A549 (cell line): ENCODE data around the gene ITPR3. TPM values are rescaled to one million over a fixed set of nuclear protein-coding genes. Genes with fewer than 3 reads are reported as not detected.

Experiments used
- ATAC-seq, 2 experiments: fragments of 200-7000 bp in 1 of 2; fragments of >200 bp in 1 of 2; cut with Nextera tagmentation in 1 of 2; cut with Tn5 transposase in 1 of 2; 3 replicates each; pipeline versions ENCODE4 v1.8.0 to v1.9.1; 2018 to 2020; ENCODE audit warnings: mild to moderate bottlenecking in 1 of 2, moderate library complexity in 1 of 2
- CTCF ChIA-PET: fragments of 300-600 bp; sonication (Branson Sonifier 250); formaldehyde crosslinking; extraction: SDS; loops from one replicate; lab custom pipeline; 2021; ENCODE audit warnings: antibody characterized with exemption, inconsistent platforms; lab: Yijun Ruan, JAX
- POLR2A ChIA-PET: fragments of 350-600 bp; formaldehyde crosslinking; extraction: SDS; loops from one replicate; lab custom pipeline; 2021; ENCODE audit warnings: antibody characterized with exemption, inconsistent platforms; lab: Yijun Ruan, JAX
- DNase-seq, 2 experiments: peaks; one replicate each; pipeline versions ENCODE4 v3.0.0 to v3.0.0-alpha.2; 2011 to 2016; ENCODE audit warnings: low read depth in 1 of 2, low spot score in 1 of 2
- FAIRE-seq: peaks from 2 replicates; lab custom pipeline; 2011; peaks lifted over from hg19 to GRCh38; lab: Jason Lieb, UNC
- H3K27ac ChIP-seq, 2 experiments: fragments of >200 bp; sonication (Bioruptor Twin); formaldehyde crosslinking; 3 replicates each; pipeline ENCODE4 v1.5.1; 2016 to 2017
- H3K4me1 ChIP-seq: fragments of >200 bp; sonication (Bioruptor Twin); formaldehyde crosslinking; 3 replicates; pipeline ENCODE4 v1.6.1; 2016
- H3K4me2 ChIP-seq: fragments of >200 bp; sonication (Bioruptor Twin); formaldehyde crosslinking; 3 replicates; pipeline ENCODE4 v1.6.1; 2016
- H3K4me3 ChIP-seq: fragments of >200 bp; sonication (Bioruptor Twin); formaldehyde crosslinking; 3 replicates; pipeline ENCODE4 v1.5.1; 2016
- H3K9me3 ChIP-seq: fragments of >200 bp; sonication (Bioruptor Twin); formaldehyde crosslinking; 3 replicates; pipeline ENCODE4 v1.6.1; 2016
- CBX2 ChIP-seq: fragments of 200-600 bp; sonication (generic); IDR thresholded peaks from 2 replicates; pipeline ENCODE4 v1.6.1; 2016; ENCODE audit warnings: low read depth, mild to moderate bottlenecking, borderline replicate concordance
- CBX8 ChIP-seq: fragments of 200-600 bp; sonication (generic); IDR thresholded peaks from 2 replicates; pipeline ENCODE4 v1.6.1; 2016
- CEBPB ChIP-seq, 2 experiments: fragments of >200 bp in 1 of 2; sonication (Bioruptor Twin) in 1 of 2; formaldehyde crosslinking in 1 of 2; IDR thresholded peaks; 2 replicates each; pipeline ENCODE4 v1.6.1; 2012 to 2016
- CHD2 ChIP-seq: fragments of 150-350 bp; IDR thresholded peaks from 2 replicates; pipeline ENCODE4 v1.6.1; 2014; ENCODE audit warnings: low read length; ENCODE audit not compliant: partially characterized antibody
- CHD4 ChIP-seq: fragments of 200-600 bp; sonication (generic); IDR thresholded peaks from 2 replicates; pipeline ENCODE4 v1.6.1; 2016; ENCODE audit warnings: antibody characterized with exemption, mild to moderate bottlenecking, borderline replicate concordance
- EHMT2 ChIP-seq: fragments of 200-600 bp; sonication (generic); IDR thresholded peaks from 2 replicates; pipeline ENCODE4 v1.6.1; 2016; ENCODE audit warnings: antibody characterized with exemption, low read depth, mild to moderate bottlenecking, moderate library complexity
- EP300 ChIP-seq, 2 experiments: fragments of >200 bp; sonication (Bioruptor Twin); formaldehyde crosslinking; IDR thresholded peaks; 2 replicates in 1 of 2; 3 replicates in 1 of 2; pipeline ENCODE4 v1.6.1; 2016 to 2017
- FOXS1 ChIP-seq: fragments of 250-450 bp; sonication (Bioruptor Pico); IDR thresholded peaks from 2 replicates; pipeline ENCODE4 v1.5.0; 2020; ENCODE audit warnings: mild to moderate bottlenecking, moderate library complexity
- HDAC2 ChIP-seq: fragments of 200-600 bp; sonication (generic); IDR thresholded peaks from 2 replicates; pipeline ENCODE4 v1.6.1; 2016
- HOXA7 ChIP-seq: fragments of 250-450 bp; sonication (Bioruptor Pico); IDR thresholded peaks from 2 replicates; pipeline ENCODE4 v1.5.0; 2020; ENCODE audit warnings: mild to moderate bottlenecking, moderate library complexity
- HOXB5 ChIP-seq: fragments of 250-450 bp; sonication (Bioruptor Pico); IDR thresholded peaks from 2 replicates; pipeline ENCODE4 v1.5.0; 2020; ENCODE audit warnings: mild to moderate bottlenecking, moderate library complexity
- KDM5A ChIP-seq: fragments of 200-600 bp; sonication (generic); IDR thresholded peaks from 2 replicates; pipeline ENCODE4 v1.6.1; 2016; ENCODE audit warnings: antibody characterized with exemption, mild to moderate bottlenecking
- NFE2L2 ChIP-seq: fragments of 150-350 bp; conservative IDR thresholded peaks from 2 replicates; pipeline ENCODE4 v1.6.1; 2014; ENCODE audit warnings: low read length
- PHF8 ChIP-seq: fragments of 200-600 bp; sonication (generic); IDR thresholded peaks from 2 replicates; pipeline ENCODE4 v1.6.1; 2016; ENCODE audit warnings: low read depth, mild to moderate bottlenecking, antibody characterized with exemption, moderate library complexity, borderline replicate concordance
- POLR2AphosphoS2 ChIP-seq: conservative IDR thresholded peaks from 2 replicates; pipeline ENCODE4 v1.6.1; 2012; ENCODE audit warnings: low read length, improper control_type of control experiment, inconsistent platforms
- RARB ChIP-seq: fragments of 250-450 bp; sonication (Bioruptor Pico); IDR thresholded peaks from 2 replicates; pipeline ENCODE4 v1.8.0; 2021; ENCODE audit warnings: mild to moderate bottlenecking, moderate library complexity
- RFX5 ChIP-seq: fragments of 450-650 bp; IDR thresholded peaks from 2 replicates; pipeline ENCODE4 v1.7.1; 2014; ENCODE audit warnings: antibody characterized with exemption, mild to moderate bottlenecking, moderate library complexity
- RNF2 ChIP-seq: fragments of 200-600 bp; sonication (generic); IDR thresholded peaks from 2 replicates; pipeline ENCODE4 v1.6.1; 2016; ENCODE audit warnings: low read depth, mild to moderate bottlenecking, antibody characterized with exemption, moderate library complexity, borderline replicate concordance
- SREBF2 ChIP-seq: fragments of 450-650 bp; IDR thresholded peaks from 2 replicates; pipeline ENCODE4 v1.6.1; 2014; ENCODE audit warnings: mild to moderate bottlenecking, moderate library complexity
- ZNF302 ChIP-seq: fragments of 250-450 bp; sonication (Bioruptor Pico); IDR thresholded peaks from 2 replicates; pipeline ENCODE4 v1.9.0; 2021; ENCODE audit warnings: inconsistent platforms, mild to moderate bottlenecking, moderate library complexity
- ZSCAN20 ChIP-seq: fragments of 250-450 bp; sonication (Bioruptor Pico); IDR thresholded peaks from 2 replicates; pipeline ENCODE4 v1.8.0; 2022; ENCODE audit warnings: mild to moderate bottlenecking, moderate library complexity
- WGBS: methylation state at CpG from one replicate; pipeline ENCODE4 v1.1.6; 2017; ENCODE audit errors: missing lambda C conversion rate; 5-methylcytosine and 5-hydroxymethylcytosine counted together
- polyA plus RNA-seq, 4 experiments: library from polyadenylated mRNA; depleted of rRNA in 3 of 4; stranded (reverse); fragments of >200 nt; fragmentation: RNase III in 1 of 4; extraction: RNeasy Plus Mini Kit Qiagen cat#74134 plus additional on column Dnase treatment in 1 of 4; gene quantifications; 2 replicates in 3 of 4; 3 replicates in 1 of 4; pipeline ENCODE4 v1.2.3, GENCODE V29; 2011 to 2017
- TF ChIP-seq, protein P1 (sequence below): fragments of >200 bp; sonication (Bioruptor Twin); formaldehyde crosslinking; IDR thresholded peaks from 3 replicates; pipeline ENCODE4 v1.6.1; 2016
- TF ChIP-seq, protein P2 (sequence below): IDR thresholded peaks from 2 replicates; pipeline ENCODE4 v1.6.1; 2012; ENCODE audit warnings: low read depth, borderline replicate concordance
- TF ChIP-seq, protein P3 (sequence below): fragments of 450-650 bp; IDR thresholded peaks from 2 replicates; pipeline ENCODE4 v1.6.1; 2014; ENCODE audit warnings: antibody characterized with exemption
- TF ChIP-seq, protein P4 (sequence below): fragments of >200 bp; sonication (Bioruptor Twin); formaldehyde crosslinking; IDR thresholded peaks from 3 replicates; pipeline ENCODE4 v1.5.1; 2016
- TF ChIP-seq, protein P5 (sequence below): fragments of 250-450 bp; sonication (Bioruptor Pico); IDR thresholded peaks from 2 replicates; pipeline ENCODE4 v1.5.0; 2021; ENCODE audit warnings: mild to moderate bottlenecking, moderate library complexity, borderline replicate concordance
- TF ChIP-seq, protein P6 (sequence below): fragments of 150-350 bp; IDR thresholded peaks from 2 replicates; pipeline ENCODE4 v1.6.1; 2014; ENCODE audit warnings: low read depth, mild to moderate bottlenecking, low read length

The ITPR3 gene
- polyA plus RNA-seq, 2 of the 4 experiments (the other 2 are of a cell fraction): 17.6 to 20.8 TPM

DNA sequence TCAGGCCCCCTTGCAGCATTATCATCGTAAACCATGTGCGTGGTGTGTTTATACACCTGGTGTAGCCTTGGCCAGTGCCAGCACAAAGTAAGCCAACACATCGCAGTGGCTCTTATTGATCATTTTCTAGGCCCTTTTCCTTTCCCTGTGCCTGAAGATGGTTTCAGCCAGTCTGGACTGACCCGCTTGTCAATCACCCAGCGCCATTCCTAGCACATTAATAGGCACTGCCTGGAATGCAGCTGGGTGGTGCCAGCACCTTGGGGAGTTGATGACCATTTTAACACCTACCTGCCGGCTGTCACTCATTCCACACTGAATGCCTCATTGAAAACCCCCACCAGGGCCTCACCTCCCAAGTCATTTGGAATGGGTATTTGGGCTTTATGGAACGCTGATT is 95.3 kb downstream of the ITPR3 start:
- Histone ChIP-seq H3K4me1 (no peaks in the 10 kb centered on the region; the same call in 2 of the 3 replicates), H3K4me3 (no peak overlapping the region), H3K9me3 (no peaks in the 10 kb centered on the region), H3K4me2 (no peak overlapping the region), H3K27ac (no peak overlapping the region)
- whole genome bisulfite sequencing: 82% methylated on average over 7 of the region's 7 CpGs
- ChIA-PET POLR2A (no interaction called here), CTCF (interaction anchor here (1.1 to 3.6 kb wide), 4 partner anchors 14 to 437 kb away, joined by 3 to 12 read pairs (median 5); no protein-coding TSS in a partner anchor)
- TF ChIP-seq, protein P1, sequence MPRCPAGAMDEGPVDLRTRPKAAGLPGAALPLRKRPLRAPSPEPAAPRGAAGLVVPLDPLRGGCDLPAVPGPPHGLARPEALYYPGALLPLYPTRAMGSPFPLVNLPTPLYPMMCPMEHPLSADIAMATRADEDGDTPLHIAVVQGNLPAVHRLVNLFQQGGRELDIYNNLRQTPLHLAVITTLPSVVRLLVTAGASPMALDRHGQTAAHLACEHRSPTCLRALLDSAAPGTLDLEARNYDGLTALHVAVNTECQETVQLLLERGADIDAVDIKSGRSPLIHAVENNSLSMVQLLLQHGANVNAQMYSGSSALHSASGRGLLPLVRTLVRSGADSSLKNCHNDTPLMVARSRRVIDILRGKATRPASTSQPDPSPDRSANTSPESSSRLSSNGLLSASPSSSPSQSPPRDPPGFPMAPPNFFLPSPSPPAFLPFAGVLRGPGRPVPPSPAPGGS: no peak
- TF ChIP-seq RARB (CRISPR knock-in tag) (no peak), EHMT2 (no peak), EP300 (IDR thresholded peaks at IDR 0.05) (no peak), HDAC2 (no peak), CBX8 (no peak), FOXS1 (CRISPR knock-in tag) (no peak), HOXA7 (no peak), RFX5 (no peak), CBX2 (no peak), POLR2AphosphoS2 (no peak), HOXB5 (no peak), CEBPB (IDR thresholded peaks at IDR 0.05) (no peak), NFE2L2 (no peak), ZNF302 (CRISPR knock-in tag) (no peak), ZSCAN20 (CRISPR knock-in tag) (no peak), CHD4 (no peak)
- TF ChIP-seq, protein P2, sequence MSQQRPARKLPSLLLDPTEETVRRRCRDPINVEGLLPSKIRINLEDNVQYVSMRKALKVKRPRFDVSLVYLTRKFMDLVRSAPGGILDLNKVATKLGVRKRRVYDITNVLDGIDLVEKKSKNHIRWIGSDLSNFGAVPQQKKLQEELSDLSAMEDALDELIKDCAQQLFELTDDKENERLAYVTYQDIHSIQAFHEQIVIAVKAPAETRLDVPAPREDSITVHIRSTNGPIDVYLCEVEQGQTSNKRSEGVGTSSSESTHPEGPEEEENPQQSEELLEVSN: no peak
- DNase-seq (no peak), ATAC-seq (no peak), FAIRE-seq (no peak)

DNA sequence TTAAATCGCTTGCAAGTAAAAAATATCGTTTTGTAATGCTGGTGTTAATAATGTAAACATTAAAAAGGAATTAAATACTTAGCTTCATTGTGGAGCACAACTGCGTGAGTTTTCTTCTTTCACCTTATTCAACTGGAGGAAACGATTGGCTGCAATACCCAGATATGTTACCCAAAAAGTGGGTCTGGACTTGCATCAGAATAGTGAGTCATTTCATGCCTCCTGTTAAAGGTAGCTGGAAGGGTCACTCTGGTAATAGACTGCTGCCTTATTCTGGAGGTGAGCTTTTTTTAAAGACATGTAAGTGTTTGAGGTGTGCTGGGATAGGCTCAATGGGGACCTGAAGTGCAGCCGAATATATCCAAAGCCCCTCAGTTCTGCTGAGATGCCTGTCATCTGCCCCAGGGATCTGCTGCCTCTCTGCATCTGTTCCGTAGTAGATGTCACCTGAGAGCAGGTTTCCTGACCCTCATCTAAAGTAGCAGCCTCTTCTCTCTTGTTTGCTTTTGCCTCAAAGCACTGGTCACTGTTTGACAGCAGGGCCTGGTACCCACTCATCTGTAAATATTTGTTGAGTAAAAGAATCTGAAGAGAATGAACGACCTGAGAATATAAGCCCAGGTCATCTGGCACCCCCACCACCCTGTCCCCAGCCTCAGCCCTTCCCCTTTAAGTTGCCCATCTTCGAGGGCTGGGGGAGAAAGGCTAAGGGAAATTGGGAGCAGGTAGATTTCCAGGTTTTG is 95.9 kb downstream of the ITPR3 start:
- no peak overlapping the region for H3K4me2 ChIP-seq
- FAIRE-seq (no peak), DNase-seq (no peak)
- TF ChIP-seq RNF2 (no peak), HOXB5 (no peak), RFX5 (no peak), SREBF2 (no peak), CHD2 (no peak), HDAC2 (no peak), PHF8 (no peak), KDM5A (no peak), CBX2 (no peak)
- TF ChIP-seq, protein P3, sequence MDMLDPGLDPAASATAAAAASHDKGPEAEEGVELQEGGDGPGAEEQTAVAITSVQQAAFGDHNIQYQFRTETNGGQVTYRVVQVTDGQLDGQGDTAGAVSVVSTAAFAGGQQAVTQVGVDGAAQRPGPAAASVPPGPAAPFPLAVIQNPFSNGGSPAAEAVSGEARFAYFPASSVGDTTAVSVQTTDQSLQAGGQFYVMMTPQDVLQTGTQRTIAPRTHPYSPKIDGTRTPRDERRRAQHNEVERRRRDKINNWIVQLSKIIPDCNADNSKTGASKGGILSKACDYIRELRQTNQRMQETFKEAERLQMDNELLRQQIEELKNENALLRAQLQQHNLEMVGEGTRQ: no peak
- TF ChIP-seq, protein P4, sequence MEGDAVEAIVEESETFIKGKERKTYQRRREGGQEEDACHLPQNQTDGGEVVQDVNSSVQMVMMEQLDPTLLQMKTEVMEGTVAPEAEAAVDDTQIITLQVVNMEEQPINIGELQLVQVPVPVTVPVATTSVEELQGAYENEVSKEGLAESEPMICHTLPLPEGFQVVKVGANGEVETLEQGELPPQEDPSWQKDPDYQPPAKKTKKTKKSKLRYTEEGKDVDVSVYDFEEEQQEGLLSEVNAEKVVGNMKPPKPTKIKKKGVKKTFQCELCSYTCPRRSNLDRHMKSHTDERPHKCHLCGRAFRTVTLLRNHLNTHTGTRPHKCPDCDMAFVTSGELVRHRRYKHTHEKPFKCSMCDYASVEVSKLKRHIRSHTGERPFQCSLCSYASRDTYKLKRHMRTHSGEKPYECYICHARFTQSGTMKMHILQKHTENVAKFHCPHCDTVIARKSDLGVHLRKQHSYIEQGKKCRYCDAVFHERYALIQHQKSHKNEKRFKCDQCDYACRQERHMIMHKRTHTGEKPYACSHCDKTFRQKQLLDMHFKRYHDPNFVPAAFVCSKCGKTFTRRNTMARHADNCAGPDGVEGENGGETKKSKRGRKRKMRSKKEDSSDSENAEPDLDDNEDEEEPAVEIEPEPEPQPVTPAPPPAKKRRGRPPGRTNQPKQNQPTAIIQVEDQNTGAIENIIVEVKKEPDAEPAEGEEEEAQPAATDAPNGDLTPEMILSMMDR: no peak
- TF ChIP-seq, protein P5, sequence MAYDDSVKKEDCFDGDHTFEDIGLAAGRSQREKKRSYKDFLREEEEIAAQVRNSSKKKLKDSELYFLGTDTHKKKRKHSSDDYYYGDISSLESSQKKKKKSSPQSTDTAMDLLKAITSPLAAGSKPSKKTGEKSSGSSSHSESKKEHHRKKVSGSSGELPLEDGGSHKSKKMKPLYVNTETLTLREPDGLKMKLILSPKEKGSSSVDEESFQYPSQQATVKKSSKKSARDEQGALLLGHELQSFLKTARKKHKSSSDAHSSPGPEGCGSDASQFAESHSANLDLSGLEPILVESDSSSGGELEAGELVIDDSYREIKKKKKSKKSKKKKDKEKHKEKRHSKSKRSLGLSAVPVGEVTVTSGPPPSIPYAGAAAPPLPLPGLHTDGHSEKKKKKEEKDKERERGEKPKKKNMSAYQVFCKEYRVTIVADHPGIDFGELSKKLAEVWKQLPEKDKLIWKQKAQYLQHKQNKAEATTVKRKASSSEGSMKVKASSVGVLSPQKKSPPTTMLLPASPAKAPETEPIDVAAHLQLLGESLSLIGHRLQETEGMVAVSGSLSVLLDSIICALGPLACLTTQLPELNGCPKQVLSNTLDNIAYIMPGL: no peak
- TF ChIP-seq, protein P2: no peak
- TF ChIP-seq, protein P6, sequence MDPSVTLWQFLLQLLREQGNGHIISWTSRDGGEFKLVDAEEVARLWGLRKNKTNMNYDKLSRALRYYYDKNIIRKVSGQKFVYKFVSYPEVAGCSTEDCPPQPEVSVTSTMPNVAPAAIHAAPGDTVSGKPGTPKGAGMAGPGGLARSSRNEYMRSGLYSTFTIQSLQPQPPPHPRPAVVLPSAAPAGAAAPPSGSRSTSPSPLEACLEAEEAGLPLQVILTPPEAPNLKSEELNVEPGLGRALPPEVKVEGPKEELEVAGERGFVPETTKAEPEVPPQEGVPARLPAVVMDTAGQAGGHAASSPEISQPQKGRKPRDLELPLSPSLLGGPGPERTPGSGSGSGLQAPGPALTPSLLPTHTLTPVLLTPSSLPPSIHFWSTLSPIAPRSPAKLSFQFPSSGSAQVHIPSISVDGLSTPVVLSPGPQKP: no peak
- TF ChIP-seq, all 56 proteins: peak for 0
- ChIA-PET POLR2A (no interaction called here), CTCF (interaction anchor here (1.2 to 3.6 kb wide), 2 partner anchors 14 to 45 kb away, joined by 4 to 12 read pairs; no protein-coding TSS in a partner anchor)
- no peak for ATAC-seq
- Histone ChIP-seq H3K27ac (no peak overlapping the region), H3K4me1 (no peaks in the 10 kb centered on the region), H3K9me3 (no peaks in the 10 kb centered on the region), H3K4me3 (no peak overlapping the region)
- WGBS: 54% methylated on average over 8 of the region's 8 CpGs
